Fibroblast of mammary gland (primary cell): ENCODE data around the gene NBEA.

Source experiments
- DNase-seq: peaks from one replicate; pipeline ENCODE4 v3.0.0-alpha.2; 2010; ENCODE audit warnings: low read depth
- H3K4me3 ChIP-seq: 2 replicates; pipeline ENCODE4 v1.5.1; 2011; ENCODE audit warnings: low read depth, mild to moderate bottlenecking, low read length, moderate library complexity; ENCODE audit not compliant: control insufficient read depth
- CTCF ChIP-seq: conservative IDR thresholded peaks from 2 replicates; pipeline ENCODE4 v1.5.1; 2011; ENCODE audit warnings: low read depth, low read length, inconsistent platforms; ENCODE audit not compliant: control insufficient read depth, insufficient read depth

NBEA gene

GRCh38 chr13:35231426-35231825 lies 289.4 kb downstream of the NBEA start:
- no peak overlapping the region for H3K4me3 ChIP-seq
- no peak for TF ChIP-seq CTCF
- DNase-seq: no peak

GRCh38 chr13:35238274-35238673 lies 296.2 kb downstream of the NBEA start:
- no peak for TF ChIP-seq CTCF
- DNase-seq: no peak
- no peak overlapping the region for H3K4me3 ChIP-seq

GRCh38 chr13:35252536-35253205 lies 310.6 kb downstream of the NBEA start:
- DNase-seq: no peak
- TF ChIP-seq CTCF: no peak
- no peak overlapping the region for H3K4me3 ChIP-seq

- TF ChIP-seq CTCF: no peak
- no peak for DNase-seq
- H3K4me3 ChIP-seq: no peak overlapping the region
Measured at GRCh38 chr13:35255241-35255640, 313.2 kb downstream of the NBEA start.

GRCh38 chr13:35256459-35257148 lies 314.5 kb downstream of the NBEA start:
- DNase-seq: no peak
- TF ChIP-seq CTCF: no peak
- H3K4me3 ChIP-seq: no peak overlapping the region

- no peak for DNase-seq
- TF ChIP-seq CTCF: no peak
- no peak overlapping the region for H3K4me3 ChIP-seq
Measured at GRCh38 chr13:35260316-35260715, 318.2 kb downstream of the NBEA start.
